ENCODE measurements around the gene TSEN15. TPM values are rescaled to one million over a fixed set of nuclear protein-coding genes. Genes with fewer than 3 reads are reported as not detected.
"Not testable (repeated sequence)": the region's sequence is repeated elsewhere in the genome, so short reads cannot be mapped to it uniquely, and the experiment has no call there.

The TSEN15 gene
- total RNA-seq, 1 experiment from 2014 or later, result 97.5 TPM

GRCh38 chr1:184093071-184093470 is 41.5 kb downstream of the TSEN15 start:
- Mint-ChIP-seq H3K4me1 (ENCODE audit: insufficient read depth, unreplicated experiment) (no peaks in the 10 kb centered on the region), H3K36me3 (ENCODE audit: insufficient read depth, unreplicated experiment) (peaks cover 4% of the 10 kb centered on the region), H3K4me3 (ENCODE audit: unreplicated experiment) (no peak overlapping the region), H3K9me3 (ENCODE audit: unreplicated experiment) (no peaks in the 10 kb centered on the region), H3K27me3 (ENCODE audit: insufficient read depth, unreplicated experiment) (no peaks in the 10 kb centered on the region), H3K27ac (ENCODE audit: low read depth, unreplicated experiment) (no peak overlapping the region)
- no peak for DNase-seq (ENCODE audit: unreplicated experiment)
- no TSS peak for BruUV-seq (replicated peaks)
- intact Hi-C loops (cut with micrococcal nuclease), result no loop called here
- TF ChIP-seq CTCF (IDR thresholded peaks at IDR 0.05; ENCODE audit: unreplicated experiment), result no peak
- ChIA-PET CTCF (interaction anchor here (0.6 to 2.3 kb wide), 3 partner anchors 18 to 269 kb away, joined by 3 to 5 read pairs (median 4); no protein-coding TSS in a partner anchor), POLR2A (no interaction called here)

GRCh38 chr1:184096005-184096404 is 44.5 kb downstream of the TSEN15 start:
- TF ChIP-seq CTCF (IDR thresholded peaks at IDR 0.05; ENCODE audit: unreplicated experiment), result no peak
- no peak overlapping the region for H3K4me3 Mint-ChIP-seq (ENCODE audit: unreplicated experiment)
- no peak for DNase-seq (ENCODE audit: unreplicated experiment)
- ChIA-PET POLR2A (no interaction called here), CTCF (no interaction called here)
- no peak overlapping the region for H3K27ac Mint-ChIP-seq (ENCODE audit: low read depth, unreplicated experiment)
- no peaks in the 10 kb centered on the region for H3K27me3 Mint-ChIP-seq (ENCODE audit: insufficient read depth, unreplicated experiment)
- no peaks in the 10 kb centered on the region for H3K36me3 Mint-ChIP-seq (ENCODE audit: insufficient read depth, unreplicated experiment)
- no peaks in the 10 kb centered on the region for H3K4me1 Mint-ChIP-seq (ENCODE audit: insufficient read depth, unreplicated experiment)
- H3K9me3 Mint-ChIP-seq (ENCODE audit: unreplicated experiment), result no peaks in the 10 kb centered on the region
- no TSS peak for BruUV-seq (replicated peaks)
- intact Hi-C loops (cut with micrococcal nuclease), result no loop called here

GRCh38 chr1:184096580-184096979 is 45.0 kb downstream of the TSEN15 start:
- H3K4me3 Mint-ChIP-seq (ENCODE audit: unreplicated experiment); BruUV-seq (replicated peaks); H3K27ac Mint-ChIP-seq (ENCODE audit: low read depth, unreplicated experiment); CTCF ChIA-PET; H3K27me3 Mint-ChIP-seq (ENCODE audit: insufficient read depth, unreplicated experiment); DNase-seq (ENCODE audit: unreplicated experiment); intact Hi-C loops (cut with micrococcal nuclease); H3K36me3 Mint-ChIP-seq (ENCODE audit: insufficient read depth, unreplicated experiment); POLR2A ChIA-PET; H3K9me3 Mint-ChIP-seq (ENCODE audit: unreplicated experiment); H3K4me1 Mint-ChIP-seq (ENCODE audit: insufficient read depth, unreplicated experiment): not testable (repeated sequence)

- Mint-ChIP-seq H3K4me1 (ENCODE audit: insufficient read depth, unreplicated experiment) (no peaks in the 10 kb centered on the region), H3K36me3 (ENCODE audit: insufficient read depth, unreplicated experiment) (no peaks in the 10 kb centered on the region), H3K9me3 (ENCODE audit: unreplicated experiment) (peaks cover 7% of the 10 kb centered on the region), H3K27me3 (ENCODE audit: insufficient read depth, unreplicated experiment) (no peaks in the 10 kb centered on the region), H3K4me3 (ENCODE audit: unreplicated experiment) (no peak overlapping the region), H3K27ac (ENCODE audit: low read depth, unreplicated experiment) (no peak overlapping the region)
- TF ChIP-seq CTCF (IDR thresholded peaks at IDR 0.05; ENCODE audit: unreplicated experiment), result no peak
- BruUV-seq (replicated peaks), result no TSS peak
- CTCF ChIA-PET, result interaction anchor here (0.7 to 1.5 kb wide), 3 partner anchors 10 to 122 kb away, joined by 3 to 4 read pairs (median 3); no protein-coding TSS in a partner anchor
- POLR2A ChIA-PET, result interaction anchor here (1.5 kb wide), 1 partner anchor 62 kb away, joined by 4 read pairs; no protein-coding TSS in a partner anchor
- DNase-seq (ENCODE audit: unreplicated experiment), result no peak
- intact Hi-C loops (cut with micrococcal nuclease), result no loop called here
These were observed 49.6 kb downstream of the TSEN15 start for GRCh38 chr1:184101141-184101540.

GRCh38 chr1:184101571-184101970 is 50.0 kb downstream of the TSEN15 start:
- CTCF ChIA-PET, result interaction anchor here (0.7 to 1.5 kb wide), 4 partner anchors 10 to 121 kb away, joined by 3 to 4 read pairs (median 4); no protein-coding TSS in a partner anchor
- no peaks in the 10 kb centered on the region for H3K27me3 Mint-ChIP-seq (ENCODE audit: insufficient read depth, unreplicated experiment)
- TF ChIP-seq CTCF (IDR thresholded peaks at IDR 0.05; ENCODE audit: unreplicated experiment), result no peak
- DNase-seq (ENCODE audit: unreplicated experiment), result no peak
- intact Hi-C loops (cut with micrococcal nuclease), result no loop called here
- H3K27ac Mint-ChIP-seq (ENCODE audit: low read depth, unreplicated experiment), result no peak overlapping the region
- peaks cover 11% of the 10 kb centered on the region for H3K9me3 Mint-ChIP-seq (ENCODE audit: unreplicated experiment)
- BruUV-seq (replicated peaks), result no TSS peak
- no peaks in the 10 kb centered on the region for H3K4me1 Mint-ChIP-seq (ENCODE audit: insufficient read depth, unreplicated experiment)
- POLR2A ChIA-PET, result interaction anchor here (1.5 kb wide), 1 partner anchor 62 kb away, joined by 4 read pairs; no protein-coding TSS in a partner anchor
- H3K4me3 Mint-ChIP-seq (ENCODE audit: unreplicated experiment), result no peak overlapping the region
- H3K36me3 Mint-ChIP-seq (ENCODE audit: insufficient read depth, unreplicated experiment), result no peaks in the 10 kb centered on the region

Measured in MCF 10A (cell line).